ENCODE measurements around the gene ATP9A. TPM values are rescaled to one million over a fixed set of nuclear protein-coding genes. Genes with fewer than 3 reads are reported as not detected.

Gene ATP9A
- total RNA-seq, 4 donors from 2014 or later, result 15.1 to 50.8 (median 30.0) TPM

DNA sequence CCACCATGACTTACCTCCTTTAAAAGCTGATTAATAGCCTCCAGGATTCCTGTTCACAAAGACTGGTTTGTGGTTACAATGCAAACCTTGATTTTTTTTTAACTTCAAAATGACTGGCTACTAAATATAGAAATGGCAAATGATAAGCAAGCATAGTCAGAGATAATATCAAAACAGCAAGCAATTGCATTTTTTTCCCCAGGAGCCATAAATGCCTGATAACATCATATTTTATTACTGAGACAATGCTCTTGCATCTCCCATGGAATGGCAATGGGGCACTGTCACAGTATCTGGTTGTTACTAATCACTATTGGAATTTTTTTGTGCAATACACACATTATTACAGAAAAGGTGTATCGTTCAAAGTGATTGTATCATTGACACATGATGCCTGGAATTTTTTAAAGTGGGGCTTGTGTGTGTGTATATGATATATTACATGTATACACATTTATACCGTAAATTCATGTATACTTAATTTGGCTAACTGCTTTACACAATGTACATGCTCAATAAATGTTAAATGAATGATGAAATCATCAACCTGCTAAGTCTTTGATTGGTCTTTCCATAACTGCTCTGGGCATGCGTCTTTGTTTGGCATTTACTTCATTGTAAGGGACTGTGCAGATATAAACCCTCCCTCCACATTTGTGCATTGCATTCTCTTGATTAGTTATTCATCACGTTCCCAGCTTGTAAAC lies 35.1 kb upstream of the ATP9A start:
- Histone ChIP-seq H3K36me3 (no peaks in the 10 kb centered on the region), H3K27ac (no peak overlapping the region), H3K27me3 (peaks cover 8 to 27% of the 10 kb centered on the region in 2 donors), H3K4me3 (no peak overlapping the region), H3K4me1 (peaks cover 0 to 14% of the 10 kb centered on the region in 2 donors), H3K9me3 (no peaks in the 10 kb centered on the region)
- TF ChIP-seq POLR2A (IDR thresholded peaks at IDR 0.05), result no peak
- intact Hi-C loops (cut with DNase I; ENCODE audit: low total_unique reads), result no loop called here
- no peak for DNase-seq

DNA sequence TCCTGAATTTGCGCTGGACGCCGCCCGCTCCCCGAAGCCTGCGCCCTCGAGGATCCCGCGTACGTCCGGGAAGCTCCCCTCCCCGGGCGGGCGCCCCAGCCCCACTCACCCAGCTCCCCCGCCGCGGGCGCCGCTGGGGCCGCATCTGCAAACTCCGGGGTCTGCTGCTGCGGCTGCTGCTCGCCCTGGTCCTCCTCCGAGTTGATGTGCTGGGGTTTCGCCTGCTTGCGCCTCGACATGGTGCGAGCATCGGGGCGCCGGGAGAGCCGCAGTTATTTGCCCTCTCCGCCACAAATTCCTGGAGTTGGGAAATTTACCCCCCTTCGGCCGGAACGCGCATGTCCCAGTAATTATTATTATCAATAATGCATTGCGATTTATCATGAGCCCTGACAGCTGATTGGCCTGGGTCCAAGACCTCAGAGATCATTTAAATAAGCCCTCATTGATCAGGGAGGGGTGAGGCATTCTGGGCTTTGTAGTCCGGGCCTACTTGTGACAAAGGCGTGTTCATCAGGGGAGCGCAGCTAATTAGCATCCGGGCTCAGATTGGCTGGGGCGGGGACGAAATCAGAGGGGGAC lies 34.1 kb upstream of the ATP9A start, which contains the start of gene SALL4:
TSS of gene SALL4 (minus strand) at position 352 of the 582 bp plus-strand sequence. CDS start at position 239, 113 bp downstream.
- TF ChIP-seq, protein P1, sequence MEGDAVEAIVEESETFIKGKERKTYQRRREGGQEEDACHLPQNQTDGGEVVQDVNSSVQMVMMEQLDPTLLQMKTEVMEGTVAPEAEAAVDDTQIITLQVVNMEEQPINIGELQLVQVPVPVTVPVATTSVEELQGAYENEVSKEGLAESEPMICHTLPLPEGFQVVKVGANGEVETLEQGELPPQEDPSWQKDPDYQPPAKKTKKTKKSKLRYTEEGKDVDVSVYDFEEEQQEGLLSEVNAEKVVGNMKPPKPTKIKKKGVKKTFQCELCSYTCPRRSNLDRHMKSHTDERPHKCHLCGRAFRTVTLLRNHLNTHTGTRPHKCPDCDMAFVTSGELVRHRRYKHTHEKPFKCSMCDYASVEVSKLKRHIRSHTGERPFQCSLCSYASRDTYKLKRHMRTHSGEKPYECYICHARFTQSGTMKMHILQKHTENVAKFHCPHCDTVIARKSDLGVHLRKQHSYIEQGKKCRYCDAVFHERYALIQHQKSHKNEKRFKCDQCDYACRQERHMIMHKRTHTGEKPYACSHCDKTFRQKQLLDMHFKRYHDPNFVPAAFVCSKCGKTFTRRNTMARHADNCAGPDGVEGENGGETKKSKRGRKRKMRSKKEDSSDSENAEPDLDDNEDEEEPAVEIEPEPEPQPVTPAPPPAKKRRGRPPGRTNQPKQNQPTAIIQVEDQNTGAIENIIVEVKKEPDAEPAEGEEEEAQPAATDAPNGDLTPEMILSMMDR (IDR thresholded peaks at IDR 0.05), result no peak
- no peak for TF ChIP-seq POLR2A (IDR thresholded peaks at IDR 0.05)
- H3K27me3 ChIP-seq, result peaks cover 8 to 29% of the 10 kb centered on the region in 2 donors
- peaks cover 0 to 14% of the 10 kb centered on the region in 2 donors for H3K4me1 ChIP-seq
- H3K4me3 ChIP-seq, result no peak within 1 kb of the TSS
- no peak for DNase-seq
- no peaks in the 10 kb centered on the region for H3K36me3 ChIP-seq
- H3K27ac ChIP-seq, result no peak within 1 kb of the TSS
- intact Hi-C loops (cut with DNase I; ENCODE audit: low total_unique reads), result no loop called here
- H3K9me3 ChIP-seq, result no peaks in the 10 kb centered on the region

DNA sequence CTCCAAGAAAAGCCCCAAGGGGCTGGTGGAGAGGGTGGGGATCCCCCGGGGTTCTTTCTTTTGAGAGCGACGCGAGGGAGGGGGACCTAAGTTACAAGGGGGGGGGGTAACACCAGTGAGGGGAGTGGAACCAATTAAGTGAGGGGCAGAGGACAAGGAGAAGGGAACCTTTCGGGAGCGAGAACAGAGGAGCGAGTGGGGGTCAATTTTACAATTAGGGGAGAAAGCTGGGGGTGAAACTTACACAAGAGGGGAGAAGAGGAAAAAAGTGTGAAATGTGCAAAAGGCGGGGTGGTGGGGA lies 33.6 kb upstream of the ATP9A start:
- intact Hi-C loops (cut with DNase I; ENCODE audit: low total_unique reads), result no loop called here
- Histone ChIP-seq H3K27me3 (peaks cover 8 to 29% of the 10 kb centered on the region in 2 donors), H3K9me3 (no peaks in the 10 kb centered on the region), H3K4me3 (no peak overlapping the region), H3K4me1 (peaks cover 0 to 14% of the 10 kb centered on the region in 2 donors), H3K27ac (no peak overlapping the region), H3K36me3 (no peaks in the 10 kb centered on the region)
- TF ChIP-seq, protein P1 (IDR thresholded peaks at IDR 0.05), result no peak
- TF ChIP-seq POLR2A (IDR thresholded peaks at IDR 0.05), result no peak
- no peak for DNase-seq

DNA sequence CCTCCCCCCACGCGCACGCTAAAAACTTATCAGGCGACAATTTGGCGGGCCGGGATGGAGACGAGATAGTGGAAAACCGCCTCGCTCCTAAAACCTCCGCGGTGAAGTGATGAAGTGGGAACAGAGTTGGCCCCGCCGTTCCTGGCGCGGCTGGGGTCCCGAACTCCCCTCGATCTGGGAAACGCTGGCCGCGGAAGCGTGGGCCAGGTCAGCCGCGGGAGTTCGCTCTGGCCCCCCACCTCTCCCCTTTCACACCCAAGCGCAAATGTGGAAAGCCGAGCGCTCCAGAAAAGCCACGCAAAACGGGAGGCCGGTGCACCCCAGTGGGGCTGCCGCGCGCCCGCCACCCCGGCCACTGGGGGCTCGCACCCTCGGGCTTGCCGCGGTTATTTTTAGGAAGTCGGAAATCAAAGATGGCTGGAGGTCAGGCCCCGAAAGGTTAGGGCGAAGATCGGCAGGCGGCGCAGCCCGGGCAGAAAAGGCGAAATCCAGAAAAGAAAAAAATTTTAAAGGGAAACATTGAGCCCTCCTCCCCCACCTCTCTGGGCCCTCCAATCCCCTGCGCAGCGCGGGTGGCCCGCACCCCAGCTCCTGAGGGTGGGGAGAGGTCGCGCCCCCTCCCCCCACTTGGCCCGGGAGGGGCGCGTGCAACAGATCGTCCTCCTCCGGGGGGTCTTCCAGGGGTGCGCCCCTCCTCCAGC lies 33.1 kb upstream of the ATP9A start:
- TF ChIP-seq, protein P1 (IDR thresholded peaks at IDR 0.05), result no peak
- no peak for TF ChIP-seq POLR2A (IDR thresholded peaks at IDR 0.05)
- Histone ChIP-seq H3K4me3 (no peak overlapping the region), H3K4me1 (peaks cover 0 to 14% of the 10 kb centered on the region in 2 donors), H3K27ac (no peak overlapping the region), H3K9me3 (no peaks in the 10 kb centered on the region), H3K36me3 (no peaks in the 10 kb centered on the region), H3K27me3 (peaks cover 8 to 29% of the 10 kb centered on the region in 2 donors)
- intact Hi-C loops (cut with DNase I; ENCODE audit: low total_unique reads), result no loop called here
- no peak for DNase-seq

DNA sequence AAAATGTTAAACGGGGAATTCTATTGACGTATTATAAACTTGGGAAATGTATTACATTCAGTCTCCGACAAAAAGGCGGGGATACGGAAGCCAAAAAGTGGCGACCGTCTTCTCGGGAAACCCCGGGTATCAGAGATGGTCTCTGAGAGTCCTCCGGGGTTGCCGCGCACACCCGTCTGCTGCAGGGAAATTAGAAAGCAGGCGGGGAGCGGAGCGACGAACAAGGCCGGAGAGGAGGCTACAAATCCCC lies 32.6 kb upstream of the ATP9A start:
- intact Hi-C loops (cut with DNase I; ENCODE audit: low total_unique reads), result no loop called here
- Histone ChIP-seq H3K27ac (no peak overlapping the region), H3K4me3 (no peak overlapping the region), H3K27me3 (peaks cover 8 to 29% of the 10 kb centered on the region in 2 donors), H3K9me3 (no peaks in the 10 kb centered on the region), H3K4me1 (peaks cover 0 to 14% of the 10 kb centered on the region in 2 donors), H3K36me3 (no peaks in the 10 kb centered on the region)
- TF ChIP-seq POLR2A (IDR thresholded peaks at IDR 0.05), result no peak
- no peak for DNase-seq
